Mucosa of stomach (tissue), 1 donor: ENCODE data around the gene DGKD.

ENCODE experiments used
- H3K27me3 ChIP-seq: one replicate; pipeline ENCODE4 v1.7.0; 2013; ENCODE audit warnings: mild to moderate bottlenecking, low read length; ENCODE audit not compliant: control insufficient read depth, insufficient read depth
- H3K36me3 ChIP-seq: one replicate; pipeline ENCODE4 v1.7.0; 2013; ENCODE audit warnings: low read length; ENCODE audit not compliant: control insufficient read depth, insufficient read depth
- H3K4me1 ChIP-seq: one replicate; pipeline ENCODE4 v1.7.0; 2013; ENCODE audit warnings: mild to moderate bottlenecking, low read length; ENCODE audit not compliant: control insufficient read depth, insufficient read depth
- H3K4me3 ChIP-seq: one replicate; pipeline ENCODE4 v1.7.0; 2013; ENCODE audit warnings: low read length
- H3K9ac ChIP-seq: one replicate; pipeline ENCODE4 v1.7.0; 2013; ENCODE audit warnings: mild to moderate bottlenecking, low read length, moderate library complexity
- H3K9me3 ChIP-seq: one replicate; pipeline ENCODE4 v1.7.0; 2013; ENCODE audit warnings: mild to moderate bottlenecking, low read length, moderate library complexity; ENCODE audit not compliant: control insufficient read depth
- donor health status: Pancreatic carcinoma.

DGKD gene

DNA sequence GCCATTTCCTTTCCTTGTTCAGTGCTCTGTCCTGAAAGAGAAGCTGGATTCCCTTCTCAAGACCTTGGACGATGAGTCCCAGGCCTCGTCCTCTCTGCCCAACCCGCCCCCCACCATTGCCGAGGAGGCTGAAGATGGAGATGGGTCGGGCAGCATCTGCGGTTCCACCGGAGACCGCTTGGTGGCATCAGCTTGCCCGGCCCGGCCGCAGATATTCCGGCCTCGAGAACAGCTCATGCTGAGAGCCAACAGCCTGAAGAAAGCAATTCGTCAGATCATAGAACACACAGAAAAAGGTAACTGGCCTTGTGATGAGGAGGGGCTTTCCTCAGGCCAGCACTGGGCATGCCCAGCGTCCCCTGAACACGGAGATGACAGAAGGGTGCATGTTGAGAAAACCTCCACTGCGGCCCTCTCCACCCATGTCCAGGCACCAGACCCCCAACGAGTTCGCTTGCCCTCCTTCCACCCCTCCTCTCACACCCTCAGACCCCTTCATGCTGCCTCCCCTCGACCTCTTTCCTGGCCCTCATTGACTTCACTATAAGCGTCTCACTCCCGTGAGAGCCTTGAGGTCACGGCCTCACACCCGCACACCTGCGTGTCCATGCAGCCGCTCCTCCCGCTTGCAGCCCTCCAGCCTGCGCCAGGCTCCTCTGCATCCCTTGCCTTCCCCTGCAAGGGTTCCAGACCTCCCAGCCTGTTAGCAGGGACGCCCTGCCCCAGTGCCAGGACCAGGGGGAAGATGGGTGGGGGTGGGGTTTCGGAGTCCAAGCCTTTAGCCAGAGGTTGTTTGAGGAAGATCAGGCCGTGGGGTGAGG, 95.0 kb downstream of the DGKD start:
- H3K4me3 ChIP-seq, result no peak overlapping the region
- no peaks in the 10 kb centered on the region for H3K27me3 ChIP-seq
- H3K4me1 ChIP-seq, result peaks cover 14% of the 10 kb centered on the region
- H3K9me3 ChIP-seq, result no peaks in the 10 kb centered on the region
- no peak overlapping the region for H3K9ac ChIP-seq
- H3K36me3 ChIP-seq, result peaks cover 59% of the 10 kb centered on the region

DNA sequence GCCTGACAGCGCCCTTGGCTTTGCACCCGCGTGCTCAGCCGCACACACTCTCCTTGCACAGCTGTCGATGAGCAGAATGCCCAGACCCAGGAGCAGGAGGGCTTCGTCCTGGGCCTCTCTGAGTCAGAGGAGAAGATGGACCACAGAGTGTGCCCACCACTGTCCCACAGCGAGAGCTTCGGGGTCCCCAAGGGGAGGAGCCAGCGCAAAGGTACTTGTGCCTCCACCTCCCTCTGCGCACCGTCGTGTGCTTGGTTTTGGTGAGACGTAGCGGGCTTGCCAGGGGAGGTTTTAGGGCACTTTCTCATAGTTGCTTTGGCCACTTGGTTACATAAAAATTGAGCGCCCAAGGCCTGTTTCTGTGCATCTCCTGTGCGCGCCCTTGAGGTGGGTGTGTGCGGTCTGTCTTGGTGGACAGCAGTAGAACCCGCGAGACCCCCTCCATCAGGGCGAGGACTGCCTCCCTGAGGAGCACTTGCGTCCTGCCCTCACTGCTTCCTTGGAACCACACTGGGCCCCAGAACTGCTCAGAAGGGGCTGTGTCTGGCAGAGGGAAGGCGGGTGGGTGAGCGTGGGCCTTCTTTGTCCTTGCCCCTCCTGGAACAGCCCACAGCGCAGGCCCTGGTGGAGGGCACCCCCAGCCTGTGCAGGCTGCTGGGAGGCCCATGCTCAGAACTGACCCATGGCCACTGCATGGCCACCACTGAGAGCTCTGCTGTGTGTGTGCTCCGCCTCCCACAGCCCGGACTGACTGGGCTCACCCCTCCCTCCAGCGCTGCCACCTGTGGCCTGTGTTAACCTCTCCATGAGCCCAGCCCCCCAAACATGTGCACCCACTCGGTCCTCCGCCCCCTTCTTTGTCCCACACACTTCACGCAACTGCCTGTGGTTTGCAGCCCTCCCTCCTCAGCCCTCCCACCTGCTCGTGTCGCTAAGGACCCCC, 95.9 kb downstream of the DGKD start:
- no peaks in the 10 kb centered on the region for H3K9me3 ChIP-seq
- no peak overlapping the region for H3K9ac ChIP-seq
- peaks cover 8% of the 10 kb centered on the region for H3K4me1 ChIP-seq
- peaks cover 59% of the 10 kb centered on the region for H3K36me3 ChIP-seq
- no peak overlapping the region for H3K4me3 ChIP-seq
- no peaks in the 10 kb centered on the region for H3K27me3 ChIP-seq

DNA sequence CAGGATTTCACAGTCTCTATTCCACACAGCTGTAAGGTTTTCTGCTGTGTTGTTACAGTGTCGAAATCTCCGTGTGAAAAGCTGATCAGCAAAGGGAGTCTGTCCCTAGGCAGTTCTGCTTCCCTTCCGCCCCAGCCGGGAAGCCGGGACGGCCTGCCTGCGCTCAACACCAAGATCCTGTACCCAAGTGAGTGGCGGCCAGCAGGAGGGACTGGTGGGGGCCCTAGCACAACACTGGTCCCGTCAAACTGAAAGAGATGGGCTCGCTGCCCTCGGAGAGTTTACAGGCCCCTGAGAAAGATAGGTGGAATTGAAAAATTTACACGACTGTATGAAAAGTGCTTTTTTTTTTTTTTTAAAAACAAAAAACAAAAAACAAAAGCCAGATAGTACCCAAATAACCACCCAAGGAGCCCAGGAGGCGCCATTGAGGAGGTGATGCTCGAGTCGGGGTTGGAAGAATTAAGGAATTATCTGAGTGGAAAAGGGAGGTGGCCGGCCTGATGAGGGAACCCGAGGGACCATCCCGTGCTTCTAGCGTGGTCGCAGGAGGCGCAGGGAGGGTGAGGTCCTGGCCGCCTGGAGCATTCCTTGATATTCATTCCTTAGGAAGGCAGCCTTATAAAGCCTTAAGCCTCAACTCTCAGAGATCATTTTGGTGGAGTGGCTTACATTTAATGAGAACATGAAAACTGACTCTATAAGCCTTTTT, 96.7 kb downstream of the DGKD start:
- Histone ChIP-seq H3K9ac (no peak overlapping the region), H3K4me3 (no peak overlapping the region), H3K36me3 (peaks cover 63% of the 10 kb centered on the region), H3K4me1 (peaks cover 14% of the 10 kb centered on the region), H3K9me3 (no peaks in the 10 kb centered on the region), H3K27me3 (no peaks in the 10 kb centered on the region)

GRCh38 chr2:233451950-233452349, 97.7 kb downstream of the DGKD start:
- Histone ChIP-seq H3K27me3 (no peaks in the 10 kb centered on the region), H3K4me3 (no peak overlapping the region), H3K9me3 (no peaks in the 10 kb centered on the region), H3K4me1 (peaks cover 14% of the 10 kb centered on the region), H3K36me3 (peaks cover 61% of the 10 kb centered on the region), H3K9ac (no peak overlapping the region)

DNA sequence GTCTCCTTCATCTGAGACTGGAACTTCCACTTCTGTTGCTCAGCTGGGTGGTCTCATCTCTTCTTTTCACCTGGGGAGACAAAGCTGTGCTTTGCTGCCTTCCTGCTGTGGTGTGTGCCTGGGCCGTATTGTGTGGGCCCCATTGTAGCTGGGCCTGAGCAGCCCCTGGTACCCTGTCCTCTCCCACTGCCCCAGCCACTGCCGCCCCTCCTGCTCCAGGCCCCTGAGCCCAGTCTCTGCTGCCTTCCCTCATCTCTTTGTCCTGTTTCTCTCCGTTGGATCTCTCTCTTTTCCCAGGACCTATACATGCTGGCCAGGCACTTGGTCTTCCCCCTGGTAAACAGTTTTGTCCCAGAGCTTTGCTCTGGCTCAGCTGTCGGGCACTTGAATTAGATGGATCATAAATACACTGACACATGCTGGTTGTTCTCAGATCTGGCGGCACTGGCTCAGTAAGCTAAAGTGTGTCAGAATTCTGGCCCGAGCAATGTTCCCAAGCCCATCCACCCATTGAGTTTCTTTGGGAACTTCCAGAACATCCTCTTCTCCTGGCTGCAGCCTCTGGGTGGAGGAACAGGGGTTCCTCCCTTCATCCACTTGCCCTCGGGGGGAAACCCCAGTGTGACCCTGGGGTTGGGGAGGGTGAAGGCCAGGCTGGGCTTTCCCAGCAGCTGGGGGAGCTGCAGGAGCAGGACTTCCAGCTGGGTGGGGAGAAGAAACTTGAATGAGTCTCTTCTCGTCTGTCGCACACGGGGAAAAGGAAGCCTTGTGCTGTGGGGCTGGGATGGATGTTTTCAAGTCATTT, 99.0 kb downstream of the DGKD start:
- H3K36me3 ChIP-seq, result peaks cover 69% of the 10 kb centered on the region
- no peak overlapping the region for H3K9ac ChIP-seq
- peaks cover 8% of the 10 kb centered on the region for H3K4me1 ChIP-seq

DNA sequence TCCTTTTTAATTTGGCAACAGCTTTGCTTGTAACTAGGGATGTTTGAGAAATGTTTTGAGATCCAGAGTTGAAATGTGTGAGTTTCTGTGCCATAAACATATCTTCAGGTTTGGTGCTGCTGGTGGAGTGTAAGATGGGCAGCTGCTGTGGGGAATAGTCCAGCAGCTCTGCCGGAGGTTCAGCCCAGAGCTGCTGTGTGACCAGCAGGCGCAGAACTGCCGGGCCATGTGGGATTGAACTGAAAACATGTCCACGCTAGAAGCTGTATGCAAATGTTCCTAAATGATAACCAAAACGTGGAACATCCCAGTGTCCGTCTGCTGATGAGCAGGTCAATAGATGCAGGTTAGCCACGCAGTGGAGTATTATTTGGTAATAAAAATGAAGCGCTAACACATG, 99.6 kb downstream of the DGKD start:
- Histone ChIP-seq H3K4me1 (peaks cover 10% of the 10 kb centered on the region), H3K9ac (no peak overlapping the region), H3K36me3 (peaks cover 73% of the 10 kb centered on the region), H3K4me3 (no peak overlapping the region), H3K9me3 (no peaks in the 10 kb centered on the region), H3K27me3 (no peaks in the 10 kb centered on the region)

More for the DNA sequence above, 99.0 kb downstream of the DGKD start:
- Histone ChIP-seq H3K27me3 (no peaks in the 10 kb centered on the region), H3K9me3 (no peaks in the 10 kb centered on the region), H3K4me3 (no peak overlapping the region)

DNA sequence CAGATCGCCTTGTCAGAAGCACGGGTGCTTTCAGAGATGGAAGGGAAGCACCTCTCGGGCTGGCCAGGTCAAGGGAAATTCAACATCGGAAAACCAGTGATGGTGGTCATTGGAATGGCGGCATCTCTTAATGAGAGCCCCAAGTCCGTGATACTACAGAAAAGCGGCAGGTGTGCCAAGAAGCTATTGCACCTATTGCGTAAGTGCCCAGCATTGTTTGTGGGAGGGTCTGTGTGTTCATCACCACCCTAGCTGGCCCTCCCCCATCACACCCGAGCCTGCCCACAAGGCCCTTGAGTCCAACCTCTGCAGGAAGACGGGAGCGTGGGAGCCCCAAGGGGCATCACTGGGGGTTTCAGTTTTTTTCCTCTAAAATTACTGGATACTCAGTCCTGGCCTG, 100.7 kb downstream of the DGKD start:
- Histone ChIP-seq H3K36me3 (peaks cover 76% of the 10 kb centered on the region), H3K4me3 (no peak overlapping the region), H3K9ac (no peak overlapping the region), H3K9me3 (no peaks in the 10 kb centered on the region), H3K27me3 (no peaks in the 10 kb centered on the region), H3K4me1 (peaks cover 18% of the 10 kb centered on the region)

GRCh38 chr2:233455491-233455890, 101.2 kb downstream of the DGKD start:
- Histone ChIP-seq H3K9me3 (no peaks in the 10 kb centered on the region), H3K4me1 (peaks cover 23% of the 10 kb centered on the region), H3K9ac (no peak overlapping the region), H3K4me3 (no peak overlapping the region), H3K36me3 (peaks cover 75% of the 10 kb centered on the region), H3K27me3 (no peaks in the 10 kb centered on the region)

- no peak overlapping the region for H3K4me3 ChIP-seq
- no peaks in the 10 kb centered on the region for H3K9me3 ChIP-seq
- peaks cover 69% of the 10 kb centered on the region for H3K36me3 ChIP-seq
- peaks cover 26% of the 10 kb centered on the region for H3K4me1 ChIP-seq
- no peaks in the 10 kb centered on the region for H3K27me3 ChIP-seq
- no peak overlapping the region for H3K9ac ChIP-seq
These were observed 101.8 kb downstream of the DGKD start for GRCh38 chr2:233456111-233456510.

GRCh38 chr2:233456934-233457333, 102.6 kb downstream of the DGKD start:
- H3K9me3 ChIP-seq, result no peaks in the 10 kb centered on the region
- no peak overlapping the region for H3K9ac ChIP-seq
- H3K27me3 ChIP-seq, result no peaks in the 10 kb centered on the region
- no peak overlapping the region for H3K4me3 ChIP-seq
- H3K4me1 ChIP-seq, result peaks cover 34% of the 10 kb centered on the region
- H3K36me3 ChIP-seq, result peaks cover 76% of the 10 kb centered on the region

DNA sequence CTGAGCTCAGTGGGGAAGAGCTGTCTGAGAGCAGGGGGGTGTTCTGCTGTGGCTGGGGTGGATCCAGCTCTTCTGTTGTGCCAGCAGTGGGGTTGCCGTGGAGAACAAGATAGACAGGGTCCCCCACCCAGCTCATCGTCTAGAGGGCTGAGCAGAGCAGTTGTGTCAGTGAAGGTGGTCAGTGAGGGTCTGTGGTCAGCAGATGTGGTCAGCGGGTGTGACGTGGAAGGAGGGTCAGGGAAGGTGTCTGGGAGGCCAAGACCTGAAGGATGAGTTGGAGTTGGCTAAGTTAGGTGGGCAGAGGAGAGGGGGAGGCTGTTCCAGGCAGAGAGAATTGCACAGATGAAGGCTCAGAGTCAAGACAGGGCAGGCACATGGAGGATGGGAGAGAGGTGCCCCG, 103.1 kb downstream of the DGKD start:
- Histone ChIP-seq H3K36me3 (peaks cover 76% of the 10 kb centered on the region), H3K9me3 (no peaks in the 10 kb centered on the region), H3K4me1 (peaks cover 37% of the 10 kb centered on the region), H3K9ac (no peak overlapping the region), H3K27me3 (no peaks in the 10 kb centered on the region), H3K4me3 (no peak overlapping the region)
